C4-2B (cell line): ENCODE data around the gene IRF2BP2.

Experiments
- H3K27ac ChIP-seq: fragments of 450-650 bp; 2 replicates; pipeline ENCODE4 v1.5.1; 2017
- ZFX ChIP-seq: fragments of 450-650 bp; IDR thresholded peaks from 2 replicates; pipeline ENCODE4 v1.6.1; 2017
- TF ChIP-seq, protein P1 (sequence below): fragments of 450-650 bp; conservative IDR thresholded peaks from 2 replicates; pipeline ENCODE4 v1.5.1; 2017; ENCODE audit warnings: mild to moderate bottlenecking

IRF2BP2 gene

DNA sequence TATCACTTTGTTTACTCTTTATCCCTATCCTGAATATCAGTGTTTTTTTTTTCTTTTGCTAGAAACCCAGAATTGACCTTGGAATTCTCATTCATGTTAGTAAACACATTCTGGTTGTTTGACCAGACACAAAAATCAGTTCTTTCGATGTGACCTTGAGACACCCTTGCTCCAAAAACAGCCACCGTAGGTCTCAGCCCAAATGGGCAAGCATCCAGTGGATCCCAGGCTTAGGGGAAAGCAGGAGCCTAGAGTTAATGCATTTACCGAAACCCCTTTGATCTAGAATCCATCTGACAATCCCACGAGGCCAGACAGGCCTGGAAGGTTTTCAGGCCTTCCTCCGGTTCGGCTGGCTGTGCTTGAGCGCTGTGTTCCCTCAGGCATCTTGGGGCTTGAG, 47.6 kb downstream of the IRF2BP2 start:
- no peak overlapping the region for H3K27ac ChIP-seq

GRCh38 chr1:234561319-234561718, 48.7 kb downstream of the IRF2BP2 start:
- H3K27ac ChIP-seq: no peak overlapping the region
- TF ChIP-seq, protein P1, sequence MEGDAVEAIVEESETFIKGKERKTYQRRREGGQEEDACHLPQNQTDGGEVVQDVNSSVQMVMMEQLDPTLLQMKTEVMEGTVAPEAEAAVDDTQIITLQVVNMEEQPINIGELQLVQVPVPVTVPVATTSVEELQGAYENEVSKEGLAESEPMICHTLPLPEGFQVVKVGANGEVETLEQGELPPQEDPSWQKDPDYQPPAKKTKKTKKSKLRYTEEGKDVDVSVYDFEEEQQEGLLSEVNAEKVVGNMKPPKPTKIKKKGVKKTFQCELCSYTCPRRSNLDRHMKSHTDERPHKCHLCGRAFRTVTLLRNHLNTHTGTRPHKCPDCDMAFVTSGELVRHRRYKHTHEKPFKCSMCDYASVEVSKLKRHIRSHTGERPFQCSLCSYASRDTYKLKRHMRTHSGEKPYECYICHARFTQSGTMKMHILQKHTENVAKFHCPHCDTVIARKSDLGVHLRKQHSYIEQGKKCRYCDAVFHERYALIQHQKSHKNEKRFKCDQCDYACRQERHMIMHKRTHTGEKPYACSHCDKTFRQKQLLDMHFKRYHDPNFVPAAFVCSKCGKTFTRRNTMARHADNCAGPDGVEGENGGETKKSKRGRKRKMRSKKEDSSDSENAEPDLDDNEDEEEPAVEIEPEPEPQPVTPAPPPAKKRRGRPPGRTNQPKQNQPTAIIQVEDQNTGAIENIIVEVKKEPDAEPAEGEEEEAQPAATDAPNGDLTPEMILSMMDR: no peak
- TF ChIP-seq ZFX: no peak

More for the DNA sequence above, 47.6 kb downstream of the IRF2BP2 start:
- no peak for TF ChIP-seq ZFX
- TF ChIP-seq, protein P1: no peak

GRCh38 chr1:234559902-234560676, 49.9 kb downstream of the IRF2BP2 start:
- TF ChIP-seq ZFX: no peak
- TF ChIP-seq, protein P1: no peak
- no peak overlapping the region for H3K27ac ChIP-seq

GRCh38 chr1:234559152-234559901, 50.7 kb downstream of the IRF2BP2 start:
- TF ChIP-seq, protein P1: no peak
- TF ChIP-seq ZFX: no peak
- no peak overlapping the region for H3K27ac ChIP-seq

- H3K27ac ChIP-seq: no peak overlapping the region
- TF ChIP-seq ZFX: no peak
- TF ChIP-seq, protein P1: no peak
Observed at GRCh38 chr1:234558330-234558836, 51.6 kb downstream of the IRF2BP2 start.

- TF ChIP-seq, protein P1: no peak
- TF ChIP-seq ZFX: no peak
- H3K27ac ChIP-seq: no peak overlapping the region
Observed at GRCh38 chr1:234556245-234556943, 53.6 kb downstream of the IRF2BP2 start.
